ENCODE results near the gene CFAP210. TPM values are rescaled to one million over a fixed set of nuclear protein-coding genes. Genes with fewer than 3 reads are reported as not detected.

The CFAP210 gene
- total and polyA plus RNA-seq, 10 of the 15 experiments (the other 5 are each of a cell fraction or from before 2014, with no cell fraction given): not detected

DNA sequence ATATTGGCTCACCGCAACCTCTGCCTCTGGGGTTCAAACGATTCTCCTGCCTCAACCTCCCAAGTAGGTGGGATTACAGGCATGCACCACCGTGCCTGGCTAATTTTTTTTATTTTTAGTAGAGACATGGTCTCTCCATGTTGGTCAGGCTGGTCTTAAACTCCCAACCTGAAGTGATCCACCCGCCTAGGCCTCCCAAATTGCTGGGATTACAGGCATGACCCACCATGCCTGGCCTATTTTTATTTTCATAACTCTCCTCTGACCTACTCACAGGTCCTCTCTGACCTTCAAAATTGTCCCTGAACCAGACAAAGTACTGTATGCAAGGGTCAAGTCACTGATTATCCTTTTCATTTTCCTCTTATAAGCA, 23.5 kb upstream of the CFAP210 start:
- no peak overlapping the region for H3K27ac ChIP-seq (ENCODE audit: control insufficient read depth, insufficient read depth)
- H3K4me2 ChIP-seq (ENCODE audit: control insufficient read depth, insufficient read depth): no peak overlapping the region
- no peak overlapping the region for H3K9ac ChIP-seq (ENCODE audit: control insufficient read depth, insufficient read depth, low read length)
- no peaks in the 10 kb centered on the region for H3K36me3 ChIP-seq (ENCODE audit: control insufficient read depth in 2 of 2, insufficient read depth in 2 of 2, low read length in 1 of 2)
- TF ChIP-seq RCOR1 (conservative IDR thresholded peaks at IDR 0.05; ENCODE audit: low read depth, low read length) (no peak), SMAD1 (IDR thresholded peaks at IDR 0.05; ENCODE audit: low read depth, partially characterized antibody) (no peak), CBX3 (IDR thresholded peaks at IDR 0.05; ENCODE audit: borderline replicate concordance, low read depth) (no peak), TARDBP (IDR thresholded peaks at IDR 0.05; ENCODE audit: borderline replicate concordance) (no peak), ZNF274 (IDR thresholded peaks at IDR 0.05; ENCODE audit: insufficient read depth, insufficient read length) (no peak), NR2F1 (conservative IDR thresholded peaks at IDR 0.05) (no peak), IKZF1 (conservative IDR thresholded peaks at IDR 0.05) (no peak), EP300 (IDR thresholded peaks at IDR 0.05; ENCODE audit: borderline replicate concordance in 1 of 2, control insufficient read depth in 1 of 2, low read depth in 2 of 2, low read length in 2 of 2) (no peak), IKZF2 (IDR thresholded peaks at IDR 0.05) (no peak)
- TF ChIP-seq, protein P1, sequence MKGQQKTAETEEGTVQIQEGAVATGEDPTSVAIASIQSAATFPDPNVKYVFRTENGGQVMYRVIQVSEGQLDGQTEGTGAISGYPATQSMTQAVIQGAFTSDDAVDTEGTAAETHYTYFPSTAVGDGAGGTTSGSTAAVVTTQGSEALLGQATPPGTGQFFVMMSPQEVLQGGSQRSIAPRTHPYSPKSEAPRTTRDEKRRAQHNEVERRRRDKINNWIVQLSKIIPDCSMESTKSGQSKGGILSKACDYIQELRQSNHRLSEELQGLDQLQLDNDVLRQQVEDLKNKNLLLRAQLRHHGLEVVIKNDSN (IDR thresholded peaks at IDR 0.05; ENCODE audit: borderline replicate concordance, extremely low read length, insufficient read depth, low read depth, low read length): no peak
- TF ChIP-seq, protein P2, sequence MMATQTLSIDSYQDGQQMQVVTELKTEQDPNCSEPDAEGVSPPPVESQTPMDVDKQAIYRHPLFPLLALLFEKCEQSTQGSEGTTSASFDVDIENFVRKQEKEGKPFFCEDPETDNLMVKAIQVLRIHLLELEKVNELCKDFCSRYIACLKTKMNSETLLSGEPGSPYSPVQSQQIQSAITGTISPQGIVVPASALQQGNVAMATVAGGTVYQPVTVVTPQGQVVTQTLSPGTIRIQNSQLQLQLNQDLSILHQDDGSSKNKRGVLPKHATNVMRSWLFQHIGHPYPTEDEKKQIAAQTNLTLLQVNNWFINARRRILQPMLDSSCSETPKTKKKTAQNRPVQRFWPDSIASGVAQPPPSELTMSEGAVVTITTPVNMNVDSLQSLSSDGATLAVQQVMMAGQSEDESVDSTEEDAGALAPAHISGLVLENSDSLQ (IDR thresholded peaks at IDR 0.05): no peak
- TF ChIP-seq, protein P3, sequence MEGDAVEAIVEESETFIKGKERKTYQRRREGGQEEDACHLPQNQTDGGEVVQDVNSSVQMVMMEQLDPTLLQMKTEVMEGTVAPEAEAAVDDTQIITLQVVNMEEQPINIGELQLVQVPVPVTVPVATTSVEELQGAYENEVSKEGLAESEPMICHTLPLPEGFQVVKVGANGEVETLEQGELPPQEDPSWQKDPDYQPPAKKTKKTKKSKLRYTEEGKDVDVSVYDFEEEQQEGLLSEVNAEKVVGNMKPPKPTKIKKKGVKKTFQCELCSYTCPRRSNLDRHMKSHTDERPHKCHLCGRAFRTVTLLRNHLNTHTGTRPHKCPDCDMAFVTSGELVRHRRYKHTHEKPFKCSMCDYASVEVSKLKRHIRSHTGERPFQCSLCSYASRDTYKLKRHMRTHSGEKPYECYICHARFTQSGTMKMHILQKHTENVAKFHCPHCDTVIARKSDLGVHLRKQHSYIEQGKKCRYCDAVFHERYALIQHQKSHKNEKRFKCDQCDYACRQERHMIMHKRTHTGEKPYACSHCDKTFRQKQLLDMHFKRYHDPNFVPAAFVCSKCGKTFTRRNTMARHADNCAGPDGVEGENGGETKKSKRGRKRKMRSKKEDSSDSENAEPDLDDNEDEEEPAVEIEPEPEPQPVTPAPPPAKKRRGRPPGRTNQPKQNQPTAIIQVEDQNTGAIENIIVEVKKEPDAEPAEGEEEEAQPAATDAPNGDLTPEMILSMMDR (IDR thresholded peaks at IDR 0.05 in 2 of 3, conservative IDR thresholded peaks at IDR 0.05 in 1 of 3; ENCODE audit: control insufficient read depth in 2 of 3, extremely low read depth in 1 of 3, insufficient read depth in 1 of 3, low read depth in 3 of 3, low read length in 3 of 3): no peak
- TF ChIP-seq, protein P4, sequence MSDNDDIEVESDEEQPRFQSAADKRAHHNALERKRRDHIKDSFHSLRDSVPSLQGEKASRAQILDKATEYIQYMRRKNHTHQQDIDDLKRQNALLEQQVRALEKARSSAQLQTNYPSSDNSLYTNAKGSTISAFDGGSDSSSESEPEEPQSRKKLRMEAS (IDR thresholded peaks at IDR 0.05; ENCODE audit: low read depth, low read length): no peak
- FAIRE-seq (no peak), ATAC-seq (no peak), DNase-seq (ENCODE audit: low read depth, low spot score) (no peak)
- H3K79me2 ChIP-seq (ENCODE audit: control insufficient read depth, insufficient read depth, low read length): no peaks in the 10 kb centered on the region
- no peak overlapping the region for H2AFZ ChIP-seq (ENCODE audit: control insufficient read depth, low read depth, low read length)
- no TSS peak for BruUV-seq (replicated peaks)
- ChIA-PET POLR2A (no interaction called here), SMC1A (ENCODE audit: uncharacterized antibody, unreplicated experiment) (no interaction called here), RAD21 (ENCODE audit: unreplicated experiment) (no interaction called here), CTCF (no interaction called here)
- H4K20me1 ChIP-seq (ENCODE audit: control insufficient read depth, insufficient read depth): no peaks in the 10 kb centered on the region
- in situ Hi-C loops (cut with MboI) (no loop called here), intact Hi-C loops (cut with micrococcal nuclease; ENCODE audit: unreplicated experiment) (no loop called here)
- WGBS (ENCODE audit: insufficient coverage, insufficient replicate concordance, low lambda C conversion rate, missing lambda C conversion rate): 72% methylated on average over 4 of the region's 4 CpGs
- no peaks in the 10 kb centered on the region for H3K27me3 ChIP-seq (replicated peaks in 1 of 2; ENCODE audit: control insufficient read depth in 2 of 2, insufficient read depth in 2 of 2, low read length in 1 of 2)
- H3K4me3 ChIP-seq: no peak overlapping the region
- H3K9me3 ChIP-seq (replicated peaks; ENCODE audit: control insufficient read depth, insufficient read depth, low read length): no peaks in the 10 kb centered on the region
- H3K4me1 ChIP-seq (ENCODE audit: control insufficient read depth, insufficient read depth, low read length): no peaks in the 10 kb centered on the region; the same call in 1 of the 2 replicates

Measured in GM12878 (cell line).